CD4-positive, alpha-beta T cell (primary cell): ENCODE data around the gene NEK9. TPM values are rescaled to one million over a fixed set of nuclear protein-coding genes. Genes with fewer than 3 reads are reported as not detected.
A peak's percentile ranks its signal among the peaks of the same experiment; 100 is the strongest.
"Not testable (repeated sequence)": the region's sequence is repeated elsewhere in the genome, so short reads cannot be mapped to it uniquely, and the experiment has no call there.

Source experiments
- ATAC-seq: fragments of 200-7000 bp; cut with Tn5 transposase; one replicate; pipeline ENCODE4 v1.10.0; 2022; ENCODE audit warnings: mild to moderate bottlenecking; ENCODE audit not compliant: poor library complexity
- CTCF ChIA-PET: fragments of 350-600 bp; sonication (Branson Sonifier 250); formaldehyde crosslinking; loops from one replicate; lab custom pipeline; 2021; ENCODE audit warnings: antibody characterized with exemption, inconsistent platforms; lab: Charles Lee
- POLR2A ChIA-PET: fragments of 350-600 bp; sonication (Branson Sonifier 250); formaldehyde crosslinking; loops from one replicate; lab custom pipeline; 2021; ENCODE audit warnings: antibody characterized with exemption, inconsistent platforms; lab: Charles Lee
- DNase-seq, 14 experiments: peaks; one replicate each; pipeline ENCODE4 v3.0.0-alpha.2; 2013 to 2020; ENCODE audit warnings: mixed read lengths in 2 of 14
- H3K27ac ChIP-seq, 2 donors: one replicate each; pipeline versions ENCODE4 v1.5.1 to v1.7.0; 2013; ENCODE audit warnings: low read length in 2 of 2, low read depth in 1 of 2, mild to moderate bottlenecking in 1 of 2
- H3K27me3 ChIP-seq, 2 experiments: 1 replicate in 1 of 2; 2 replicates in 1 of 2; pipeline versions ENCODE4 v1.6.1 to v1.7.0; 2013; ENCODE audit warnings: low read length in 2 of 2, control low read depth in 1 of 2, mild to moderate bottlenecking in 1 of 2, moderate library complexity in 1 of 2; ENCODE audit not compliant: insufficient read depth in 2 of 2, control insufficient read depth in 1 of 2
- H3K36me3 ChIP-seq: one replicate; pipeline ENCODE4 v1.6.1; 2013; ENCODE audit warnings: low read length, control low read depth; ENCODE audit not compliant: insufficient read depth
- H3K4me1 ChIP-seq: one replicate; pipeline ENCODE4 v1.6.1; 2013; ENCODE audit warnings: low read length, control low read depth; ENCODE audit not compliant: insufficient read depth
- H3K4me3 ChIP-seq: one replicate; pipeline ENCODE4 v1.5.1; 2013; ENCODE audit warnings: mild to moderate bottlenecking, low read length, moderate library complexity
- H3K9me3 ChIP-seq, 2 experiments: 1 replicate in 1 of 2; 2 replicates in 1 of 2; pipeline versions ENCODE4 v1.6.1 to v1.7.0; 2013; ENCODE audit warnings: low read length in 2 of 2, mild to moderate bottlenecking in 2 of 2, control low read depth in 1 of 2, moderate library complexity in 1 of 2; ENCODE audit not compliant: control insufficient read depth in 1 of 2, insufficient read depth in 1 of 2
- H3K27ac Mint-ChIP-seq: one replicate; pipeline ENCODE4 v1.8.0; 2020; ENCODE audit warnings: mixed read lengths
- H3K27me3 Mint-ChIP-seq: one replicate; pipeline ENCODE4 v1.8.0; 2021; ENCODE audit warnings: mixed read lengths
- H3K36me3 Mint-ChIP-seq: one replicate; pipeline ENCODE4 v1.8.0; 2021; ENCODE audit warnings: low read depth, mixed read lengths
- H3K4me1 Mint-ChIP-seq: one replicate; pipeline ENCODE4 v1.8.0; 2021; ENCODE audit warnings: low read depth, mixed read lengths
- H3K4me3 Mint-ChIP-seq: one replicate; pipeline ENCODE4 v1.8.0; 2020; ENCODE audit warnings: mild to moderate bottlenecking, mixed read lengths
- H3K9me3 Mint-ChIP-seq: one replicate; pipeline ENCODE4 v1.8.0; 2020; ENCODE audit warnings: mixed read lengths
- intact Hi-C, 2 experiments: fragments of 100-400 bp; cut with DNase I in 1 of 2; cut with micrococcal nuclease in 1 of 2; formaldehyde crosslinking; loops; one replicate each; pipeline versions ENCODE4 v1.15.1 to v1.9.0; 2023 to 2025; cut with DNase I, micrococcal nuclease
- total RNA-seq, 174 experiments: library from RNA in 2 of 174; stranded (reverse) in 2 of 174; gene quantifications; one replicate each; pipeline ENCODE4 v1.2.3 and lab custom pipeline; 2021 to 2026
- TF ChIP-seq, protein P1 (sequence below): fragments of 200-600 bp; IDR thresholded peaks from one replicate; pipeline ENCODE4 v1.8.0; 2022; ENCODE audit warnings: antibody characterized with exemption, mild to moderate bottlenecking

The NEK9 gene
- total RNA-seq, 2 experiments from 2014 or later, result 53.5 to 54.1 TPM

DNA sequence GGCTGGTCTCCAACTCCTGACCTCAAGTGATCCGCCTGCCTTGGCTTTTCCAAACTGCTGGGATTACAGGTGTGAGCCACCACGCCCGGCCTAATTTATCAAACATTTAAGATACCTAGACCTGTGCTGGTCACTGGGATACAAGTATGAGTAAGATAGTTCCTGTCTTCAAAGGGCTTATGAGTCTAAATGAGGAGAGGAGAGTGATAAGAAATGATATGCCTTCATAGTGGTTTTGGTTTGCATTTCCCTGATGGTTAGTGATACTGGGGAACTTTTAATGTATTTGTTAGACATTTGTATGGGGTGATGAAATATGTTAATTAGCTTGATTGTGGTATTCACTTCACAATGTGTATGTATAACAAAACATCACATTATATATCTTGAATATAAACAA lies 28.3 kb upstream of the NEK9 start:
- Histone ChIP-seq H3K9me3 (no peaks in the 10 kb centered on the region), H3K27me3 (no peaks in the 10 kb centered on the region), H3K4me3 (no peak overlapping the region), H3K4me1 (peaks cover 17% of the 10 kb centered on the region), H3K36me3 (peaks cover 16% of the 10 kb centered on the region), H3K27ac (no peak overlapping the region)
- no peaks in the 10 kb centered on the region for H3K27me3 Mint-ChIP-seq
- H3K36me3 Mint-ChIP-seq, result peaks cover 45% of the 10 kb centered on the region
- ATAC-seq (no peak), DNase-seq (no peak)
- peak overlapping the region; percentile 42 for H3K27ac Mint-ChIP-seq
- POLR2A ChIA-PET, result no interaction called here
- peaks cover 58% of the 10 kb centered on the region for H3K4me1 Mint-ChIP-seq
- TF ChIP-seq, protein P1, sequence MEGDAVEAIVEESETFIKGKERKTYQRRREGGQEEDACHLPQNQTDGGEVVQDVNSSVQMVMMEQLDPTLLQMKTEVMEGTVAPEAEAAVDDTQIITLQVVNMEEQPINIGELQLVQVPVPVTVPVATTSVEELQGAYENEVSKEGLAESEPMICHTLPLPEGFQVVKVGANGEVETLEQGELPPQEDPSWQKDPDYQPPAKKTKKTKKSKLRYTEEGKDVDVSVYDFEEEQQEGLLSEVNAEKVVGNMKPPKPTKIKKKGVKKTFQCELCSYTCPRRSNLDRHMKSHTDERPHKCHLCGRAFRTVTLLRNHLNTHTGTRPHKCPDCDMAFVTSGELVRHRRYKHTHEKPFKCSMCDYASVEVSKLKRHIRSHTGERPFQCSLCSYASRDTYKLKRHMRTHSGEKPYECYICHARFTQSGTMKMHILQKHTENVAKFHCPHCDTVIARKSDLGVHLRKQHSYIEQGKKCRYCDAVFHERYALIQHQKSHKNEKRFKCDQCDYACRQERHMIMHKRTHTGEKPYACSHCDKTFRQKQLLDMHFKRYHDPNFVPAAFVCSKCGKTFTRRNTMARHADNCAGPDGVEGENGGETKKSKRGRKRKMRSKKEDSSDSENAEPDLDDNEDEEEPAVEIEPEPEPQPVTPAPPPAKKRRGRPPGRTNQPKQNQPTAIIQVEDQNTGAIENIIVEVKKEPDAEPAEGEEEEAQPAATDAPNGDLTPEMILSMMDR, result no peak
- CTCF ChIA-PET, result interaction anchor here (2.5 kb wide), 1 partner anchor 14 kb away, joined by 8 read pairs; no protein-coding TSS in a partner anchor
- H3K9me3 Mint-ChIP-seq, result no peaks in the 10 kb centered on the region
- intact Hi-C loops, result loop anchor here in 1 of 2 experiments (5.0 kb wide), 1 partner anchor 92 kb away; no protein-coding TSS in a partner anchor
- H3K4me3 Mint-ChIP-seq, result no peak overlapping the region

DNA sequence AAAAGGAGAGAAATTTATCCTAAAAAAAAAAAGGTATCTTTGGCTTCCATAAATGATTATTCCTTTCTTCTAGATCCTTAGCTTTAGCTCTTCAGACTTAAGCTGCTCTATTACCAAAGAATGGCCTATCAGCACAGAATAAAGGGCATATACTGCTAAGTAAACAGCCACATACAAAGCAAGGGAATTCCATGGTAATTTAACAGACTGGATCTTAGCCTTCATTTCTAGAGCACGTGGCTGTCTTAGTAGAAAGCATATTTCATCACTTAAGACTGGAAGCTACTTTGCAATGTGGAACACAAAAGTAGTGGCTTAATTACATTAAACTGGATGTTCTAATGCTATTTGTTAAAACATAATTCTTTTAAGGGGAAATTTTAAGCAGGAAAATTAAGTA lies 26.4 kb upstream of the NEK9 start:
- no peaks in the 10 kb centered on the region for H3K27me3 Mint-ChIP-seq
- Histone ChIP-seq H3K9me3 (no peaks in the 10 kb centered on the region), H3K36me3 (peaks cover 29% of the 10 kb centered on the region), H3K27me3 (no peaks in the 10 kb centered on the region), H3K4me1 (peaks cover 12% of the 10 kb centered on the region), H3K27ac (no peak overlapping the region), H3K4me3 (no peak overlapping the region)
- H3K36me3 Mint-ChIP-seq, result peaks cover 58% of the 10 kb centered on the region
- TF ChIP-seq, protein P1, result no peak
- ChIA-PET CTCF (interaction anchor here (0.8 to 1.5 kb wide), 3 partner anchors 13 to 143 kb away, joined by 3 to 6 read pairs (median 3); no protein-coding TSS in a partner anchor), POLR2A (interaction anchor here (0.6 kb wide), 1 partner anchor 94 kb away, joined by 3 read pairs; no protein-coding TSS in a partner anchor)
- peaks cover 53% of the 10 kb centered on the region for H3K4me1 Mint-ChIP-seq
- H3K4me3 Mint-ChIP-seq, result no peak overlapping the region
- no peak overlapping the region for H3K27ac Mint-ChIP-seq
- DNase-seq (no peak), ATAC-seq (no peak)
- H3K9me3 Mint-ChIP-seq, result no peaks in the 10 kb centered on the region
- intact Hi-C loops, result no loop called here

DNA sequence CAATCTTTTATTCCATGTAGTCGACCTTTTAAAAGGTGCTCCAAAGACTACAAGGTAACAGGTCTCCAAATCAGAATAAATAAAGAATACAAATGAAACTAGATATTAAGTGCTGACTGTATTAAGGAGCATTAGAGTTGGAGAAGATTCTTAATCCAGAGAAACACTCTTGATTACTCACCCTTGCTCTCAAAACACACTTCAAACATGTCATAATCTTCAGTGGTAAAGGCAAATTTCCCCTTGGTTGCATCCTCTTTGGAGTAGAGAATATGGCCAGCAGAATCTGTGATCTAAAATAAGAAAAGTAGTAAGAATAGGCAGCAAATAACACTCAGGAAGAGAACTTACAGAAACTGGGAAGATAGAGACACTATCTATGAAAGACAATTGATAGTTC lies 25.0 kb upstream of the NEK9 start:
- H3K27me3 ChIP-seq, result no peaks in the 10 kb centered on the region
- peaks cover 36% of the 10 kb centered on the region for H3K36me3 ChIP-seq
- ChIA-PET CTCF (no interaction called here), POLR2A (no interaction called here)
- intact Hi-C loops, result no loop called here
- no peak overlapping the region for H3K4me3 ChIP-seq
- Mint-ChIP-seq H3K4me1 (peaks cover 60% of the 10 kb centered on the region), H3K36me3 (peaks cover 69% of the 10 kb centered on the region), H3K4me3 (no peak overlapping the region), H3K27me3 (no peaks in the 10 kb centered on the region), H3K9me3 (no peaks in the 10 kb centered on the region), H3K27ac (no peak overlapping the region)
- no peak overlapping the region for H3K27ac ChIP-seq
- TF ChIP-seq, protein P1, result no peak
- no peaks in the 10 kb centered on the region for H3K9me3 ChIP-seq
- no peak for DNase-seq
- H3K4me1 ChIP-seq, result peaks cover 12% of the 10 kb centered on the region
- no peak for ATAC-seq

DNA sequence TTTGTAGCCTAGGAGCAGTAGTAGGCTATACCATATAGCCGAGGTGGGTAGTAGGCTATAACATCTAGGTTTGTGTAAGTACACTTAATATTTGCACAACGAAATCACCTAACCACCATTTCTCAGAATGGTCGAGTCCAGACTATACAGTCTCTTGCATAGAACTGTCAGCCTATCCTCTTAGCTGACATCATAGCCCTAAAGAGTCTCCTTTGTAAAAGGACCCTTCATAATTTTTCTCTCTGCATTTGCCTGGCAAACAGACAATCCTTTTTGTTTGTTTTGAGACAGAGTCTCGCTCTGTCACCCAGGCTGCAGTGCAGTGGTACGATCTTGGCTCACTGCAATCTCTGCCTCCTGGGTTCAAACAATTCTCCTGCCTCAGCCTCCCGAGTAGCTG lies 23.8 kb upstream of the NEK9 start:
- H3K9me3 ChIP-seq, H3K4me3 ChIP-seq, intact Hi-C loops, H3K4me1 ChIP-seq, H3K9me3 Mint-ChIP-seq, CTCF ChIA-PET, H3K27ac ChIP-seq, H3K27me3 Mint-ChIP-seq, DNase-seq, POLR2A ChIA-PET, H3K27me3 ChIP-seq, H3K4me3 Mint-ChIP-seq, ATAC-seq, H3K27ac Mint-ChIP-seq: not testable (repeated sequence)
- peaks cover 59% of the 10 kb centered on the region for H3K4me1 Mint-ChIP-seq
- peaks cover 42% of the 10 kb centered on the region for H3K36me3 ChIP-seq
- H3K36me3 Mint-ChIP-seq, result peaks cover 75% of the 10 kb centered on the region
